Liver (tissue), 3 donors: ENCODE measurements around the gene GRAP.

ENCODE experiments used
- CTCF ChIP-seq: fragments of 150-350 bp; IDR thresholded peaks from 2 replicates; pipeline ENCODE4 v1.5.1; 2017; ENCODE audit warnings: improper control_type of control experiment, low read depth, low read length; ENCODE audit not compliant: missing input control
- FOXA1 ChIP-seq: IDR thresholded peaks from 2 replicates; pipeline ENCODE4 v1.6.1; 2016; ENCODE audit warnings: antibody characterized with exemption
- TAF1 ChIP-seq: conservative IDR thresholded peaks from 2 replicates; pipeline ENCODE4 v1.6.1; 2016; ENCODE audit warnings: antibody characterized with exemption, mild to moderate bottlenecking
- donor health status: healthy.
- donor health status: healthy.

GRCh38 chr17:18987862-18988545, 58.8 kb downstream of the GRAP start:
- TF ChIP-seq CTCF, result no peak
- no peak for TF ChIP-seq TAF1
- TF ChIP-seq FOXA1, result peak; percentile 75
